CD4-positive, alpha-beta T cell treated with Interleukin-15 for 1 hour (primary cell): ENCODE data around the gene CDC42.

Experiments used
- DNase-seq: peaks from one replicate; pipeline ENCODE4 v3.0.0-alpha.2; 2020

CDC42 gene

GRCh38 chr1:22038036-22038435 lies 14.5 kb upstream of the CDC42 start:
- DNase-seq: no peak

- peak; percentile 98 for DNase-seq
Measured at GRCh38 chr1:22039594-22040285, 12.8 kb upstream of the CDC42 start.

GRCh38 chr1:22040286-22040623 lies 12.3 kb upstream of the CDC42 start:
- no peak for DNase-seq

GRCh38 chr1:22041505-22041904 lies 11.0 kb upstream of the CDC42 start:
- no peak for DNase-seq

- no peak for DNase-seq
Measured at GRCh38 chr1:22043198-22043769, 9.2 kb upstream of the CDC42 start.

- no peak for DNase-seq
Measured at GRCh38 chr1:22044690-22045420, 7.7 kb upstream of the CDC42 start.

GRCh38 chr1:22045604-22046228 lies 6.8 kb upstream of the CDC42 start:
- no peak for DNase-seq

- peak; percentile 32 for DNase-seq
Measured at GRCh38 chr1:22048351-22049192, 3.9 kb upstream of the CDC42 start.

- DNase-seq: no peak
Measured at GRCh38 chr1:22050330-22050729, 2.2 kb upstream of the CDC42 start.

GRCh38 chr1:22051607-22052114 lies 848 bp upstream of the CDC42 start:
- no peak for DNase-seq

- peak; percentile 62 for DNase-seq
Measured at GRCh38 chr1:22053017-22053860, 730 bp downstream of the CDC42 start.

- no peak for DNase-seq
Measured at GRCh38 chr1:22053861-22054770, 1.6 kb downstream of the CDC42 start.

- no peak for DNase-seq
Measured at GRCh38 chr1:22055463-22055862, 3.0 kb downstream of the CDC42 start.

- no peak for DNase-seq
Measured at GRCh38 chr1:22056043-22056442, 3.5 kb downstream of the CDC42 start.

- DNase-seq: no peak
Measured at GRCh38 chr1:22056936-22057335, 4.4 kb downstream of the CDC42 start.

- no peak for DNase-seq
Measured at GRCh38 chr1:22057861-22058260, 5.4 kb downstream of the CDC42 start.

- DNase-seq: no peak
Measured at GRCh38 chr1:22064751-22065402, 12.4 kb downstream of the CDC42 start.

GRCh38 chr1:22071511-22071910 lies 19.0 kb downstream of the CDC42 start:
- DNase-seq: no peak

- no peak for DNase-seq
Measured at GRCh38 chr1:22074803-22075202, 22.3 kb downstream of the CDC42 start.

GRCh38 chr1:22075718-22076117 lies 23.2 kb downstream of the CDC42 start:
- no peak for DNase-seq
